ENCODE results near the gene DGKD. TPM values are rescaled to one million over a fixed set of nuclear protein-coding genes. Genes with fewer than 3 reads are reported as not detected.

DGKD gene
- total RNA-seq, 6 donors from 2014 or later: 50.0 to 141 (median 75.6) TPM

- DNase-seq (no peak), ATAC-seq (ENCODE audit: low FRiP score in 2 of 2) (no peak)
- no peaks in the 10 kb centered on the region for H3K9me3 ChIP-seq
- no peaks in the 10 kb centered on the region for H3K4me1 ChIP-seq
- H3K27me3 ChIP-seq: no peaks in the 10 kb centered on the region
- TF ChIP-seq POLR2A (IDR thresholded peaks at IDR 0.05) (no peak), EP300 (IDR thresholded peaks at IDR 0.05) (no peak), POLR2AphosphoS5 (IDR thresholded peaks at IDR 0.05) (no peak), CTCF (IDR thresholded peaks at IDR 0.05) (no peak)
- H3K36me3 ChIP-seq: no peaks in the 10 kb centered on the region
- no peak overlapping the region for H3K4me3 ChIP-seq
- H3K27ac ChIP-seq: no peak overlapping the region
- 84 to 93% methylated on average over 8 of the region's 8 CpGs for WGBS, 2 donors
Measured at GRCh38 chr2:233323851-233324250, 30.4 kb upstream of the DGKD start.

- no peak overlapping the region for H3K4me3 ChIP-seq
- WGBS, 2 donors: 71 to 79% methylated on average over 4 of the region's 4 CpGs
- no peak overlapping the region for H3K27ac ChIP-seq
- ATAC-seq (ENCODE audit: low FRiP score in 2 of 2) (no peak), DNase-seq (no peak)
- TF ChIP-seq CTCF (IDR thresholded peaks at IDR 0.05): no peak
- no peak for TF ChIP-seq EP300 (IDR thresholded peaks at IDR 0.05)
- no peak for TF ChIP-seq POLR2AphosphoS5 (IDR thresholded peaks at IDR 0.05)
- TF ChIP-seq POLR2A (IDR thresholded peaks at IDR 0.05): no peak
- H3K4me1 ChIP-seq: no peaks in the 10 kb centered on the region
- H3K27me3 ChIP-seq: no peaks in the 10 kb centered on the region
- H3K36me3 ChIP-seq: no peaks in the 10 kb centered on the region
- H3K9me3 ChIP-seq: no peaks in the 10 kb centered on the region
Measured at GRCh38 chr2:233325256-233325655, 29.0 kb upstream of the DGKD start.

GRCh38 chr2:233325814-233326213 lies 28.5 kb upstream of the DGKD start:
- no peaks in the 10 kb centered on the region for H3K36me3 ChIP-seq

GRCh38 chr2:233326500-233326899 lies 27.8 kb upstream of the DGKD start:
- 75 to 93% methylated on average over 7 to 8 of the region's 8 CpGs for WGBS, 2 donors

More at GRCh38 chr2:233325814-233326213, 28.5 kb upstream of the DGKD start:
- ATAC-seq (ENCODE audit: low FRiP score in 2 of 2): no peak
- H3K4me3 ChIP-seq: no peak overlapping the region
- no peak for DNase-seq
- WGBS, 2 donors: 74 to 84% methylated on average over 10 of the region's 10 CpGs
- no peaks in the 10 kb centered on the region for H3K9me3 ChIP-seq
- TF ChIP-seq EP300 (IDR thresholded peaks at IDR 0.05): no peak
- no peak for TF ChIP-seq CTCF (IDR thresholded peaks at IDR 0.05)
- no peak for TF ChIP-seq POLR2A (IDR thresholded peaks at IDR 0.05)
- TF ChIP-seq POLR2AphosphoS5 (IDR thresholded peaks at IDR 0.05): no peak
- no peak overlapping the region for H3K27ac ChIP-seq
- H3K4me1 ChIP-seq: peaks cover 0 to under 1% (median 0%) of the 10 kb centered on the region in 4 donors
- no peaks in the 10 kb centered on the region for H3K27me3 ChIP-seq

More at GRCh38 chr2:233326500-233326899, 27.8 kb upstream of the DGKD start:
- Histone ChIP-seq H3K4me1 (peaks cover 0 to 7% (median 3%) of the 10 kb centered on the region in 4 donors), H3K27ac (no peak overlapping the region), H3K4me3 (no peak overlapping the region), H3K27me3 (no peaks in the 10 kb centered on the region), H3K9me3 (no peaks in the 10 kb centered on the region), H3K36me3 (no peaks in the 10 kb centered on the region)
- ATAC-seq (ENCODE audit: low FRiP score in 2 of 2) (no peak), DNase-seq (no peak)
- TF ChIP-seq POLR2AphosphoS5 (IDR thresholded peaks at IDR 0.05) (no peak), EP300 (IDR thresholded peaks at IDR 0.05) (no peak), POLR2A (IDR thresholded peaks at IDR 0.05) (no peak), CTCF (IDR thresholded peaks at IDR 0.05) (no peak)
